Upper lobe of left lung (tissue), 6 donors: ENCODE results near the gene ITK. TPM values are rescaled to one million over a fixed set of nuclear protein-coding genes. Genes with fewer than 3 reads are reported as not detected.

Source experiments
- ATAC-seq, 2 donors: fragments of 200-7000 bp; cut with Tn5 transposase; one replicate each; pipeline ENCODE4 v1.9.1; 2022; ENCODE audit warnings: mild to moderate bottlenecking in 2 of 2, moderate library complexity in 2 of 2; ENCODE audit not compliant: low FRiP score in 2 of 2
- DNase-seq, 2 donors: peaks; one replicate each; pipeline ENCODE4 v3.0.0-alpha.2; 2019 to 2020
- H3K27ac ChIP-seq, 4 donors: fragments of 200-600 bp; sonication (generic); one replicate each; pipeline ENCODE4 v1.5.1; 2016 to 2019
- H3K27me3 ChIP-seq, 4 donors: fragments of 200-600 bp; sonication (generic); one replicate each; pipeline ENCODE4 v1.5.1; 2017 to 2019
- H3K36me3 ChIP-seq, 4 donors: fragments of 200-600 bp; sonication (generic); one replicate each; pipeline ENCODE4 v1.5.1; 2016 to 2019
- H3K4me1 ChIP-seq, 4 donors: fragments of 200-600 bp; sonication (generic); one replicate each; pipeline ENCODE4 v1.5.1; 2018 to 2019
- H3K4me3 ChIP-seq, 4 donors: fragments of 200-600 bp; sonication (generic); one replicate each; pipeline ENCODE4 v1.5.1; 2017 to 2019; ENCODE audit warnings: mild to moderate bottlenecking in 2 of 4, moderate library complexity in 1 of 4
- H3K9me3 ChIP-seq, 4 donors: fragments of 200-600 bp; sonication (generic); one replicate each; pipeline ENCODE4 v1.5.1; 2018 to 2019
- EP300 ChIP-seq, 4 donors: sonication (generic); formaldehyde crosslinking; IDR thresholded peaks; one replicate each; pipeline ENCODE4 v1.5.1; 2017; ENCODE audit warnings: antibody characterized with exemption in 4 of 4, control low read depth in 2 of 4
- POLR2A ChIP-seq, 4 donors: fragments of 450-650 bp; IDR thresholded peaks; one replicate each; pipeline ENCODE4 v1.5.1; 2016 to 2017; ENCODE audit warnings: antibody characterized with exemption in 4 of 4, mild to moderate bottlenecking in 2 of 4
- POLR2AphosphoS5 ChIP-seq, 2 donors: sonication (generic); formaldehyde crosslinking; IDR thresholded peaks; one replicate each; pipeline ENCODE4 v1.5.1; 2017; ENCODE audit warnings: antibody characterized with exemption in 2 of 2
- WGBS, 2 donors: methylation state at CpG; one replicate each; pipeline ENCODE4 v1.1.5; 2017 to 2018; 5-methylcytosine and 5-hydroxymethylcytosine counted together
- total RNA-seq, 6 donors: library from RNA; depleted of rRNA in 4 of 6; stranded (reverse); fragments of >200 nt in 4 of 6; gene quantifications; one replicate each; pipeline versions ENCODE4 v1.1.0 to v1.2.1, GENCODE V29; 2016 to 2021
- TF ChIP-seq, protein P1 (sequence below), 6 experiments: fragments of 450-650 bp in 4 of 6; fragments of 200-600 bp in 2 of 6; sonication (generic) in 2 of 6; IDR thresholded peaks; one replicate each; pipeline ENCODE4 v1.5.1; 2016 to 2019; ENCODE audit warnings: antibody characterized with exemption in 6 of 6
- donor health status: DM: no; HTN: no; CAD: no; lungs with moderate emphysema.
- donor health status: DM: no; HTN: yes; CAD: no; lungs with severe emphysema.

ITK gene
- total RNA-seq, 6 donors from 2014 or later: 5.0 to 15.2 (median 7.0) TPM

DNA sequence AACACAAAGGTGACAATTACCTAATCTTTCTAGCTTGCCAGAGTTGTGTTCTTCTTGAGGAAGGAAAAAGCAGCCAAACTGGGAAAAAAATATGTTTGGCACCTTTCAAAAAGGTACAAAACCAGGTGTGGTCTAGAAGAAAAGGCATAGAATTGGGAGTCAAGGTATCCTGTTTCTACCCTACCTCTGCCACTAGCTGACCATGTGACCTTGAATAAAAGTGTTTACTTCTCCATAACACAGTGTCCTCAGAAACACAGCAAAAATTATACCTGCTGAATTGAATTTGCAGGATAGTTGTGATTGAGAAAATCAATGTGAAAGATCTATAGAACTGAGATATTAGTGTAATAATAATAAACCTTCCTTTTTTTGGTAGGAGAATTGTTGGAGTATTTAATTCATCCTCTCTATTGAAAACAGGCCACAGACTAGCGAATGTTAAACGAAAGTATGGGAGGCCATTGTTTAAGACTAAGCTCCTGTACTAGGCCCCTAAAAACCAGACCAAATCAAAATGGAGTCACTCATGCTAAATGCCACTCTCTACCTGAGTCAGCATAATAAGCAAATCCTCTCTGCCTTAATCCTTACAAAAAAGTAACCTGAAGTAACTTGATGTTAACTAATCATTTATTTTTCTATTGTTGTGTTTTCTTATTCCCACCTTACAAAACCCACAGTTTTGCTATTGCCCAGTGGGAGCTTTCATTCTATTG, 97.8 kb downstream of the ITK start:
- no peak overlapping the region for H3K27ac ChIP-seq
- no peaks in the 10 kb centered on the region for H3K27me3 ChIP-seq
- ATAC-seq (no peak), DNase-seq (no peak)
- 84 to 97% methylated on average over 2 of the region's 2 CpGs for WGBS, 2 donors
- H3K4me3 ChIP-seq: no peak overlapping the region
- H3K9me3 ChIP-seq: no peaks in the 10 kb centered on the region
- H3K36me3 ChIP-seq: no peaks in the 10 kb centered on the region
- TF ChIP-seq POLR2A (IDR thresholded peaks at IDR 0.05) (no peak), POLR2AphosphoS5 (IDR thresholded peaks at IDR 0.05) (no peak), EP300 (IDR thresholded peaks at IDR 0.05) (no peak)
- TF ChIP-seq, protein P1, sequence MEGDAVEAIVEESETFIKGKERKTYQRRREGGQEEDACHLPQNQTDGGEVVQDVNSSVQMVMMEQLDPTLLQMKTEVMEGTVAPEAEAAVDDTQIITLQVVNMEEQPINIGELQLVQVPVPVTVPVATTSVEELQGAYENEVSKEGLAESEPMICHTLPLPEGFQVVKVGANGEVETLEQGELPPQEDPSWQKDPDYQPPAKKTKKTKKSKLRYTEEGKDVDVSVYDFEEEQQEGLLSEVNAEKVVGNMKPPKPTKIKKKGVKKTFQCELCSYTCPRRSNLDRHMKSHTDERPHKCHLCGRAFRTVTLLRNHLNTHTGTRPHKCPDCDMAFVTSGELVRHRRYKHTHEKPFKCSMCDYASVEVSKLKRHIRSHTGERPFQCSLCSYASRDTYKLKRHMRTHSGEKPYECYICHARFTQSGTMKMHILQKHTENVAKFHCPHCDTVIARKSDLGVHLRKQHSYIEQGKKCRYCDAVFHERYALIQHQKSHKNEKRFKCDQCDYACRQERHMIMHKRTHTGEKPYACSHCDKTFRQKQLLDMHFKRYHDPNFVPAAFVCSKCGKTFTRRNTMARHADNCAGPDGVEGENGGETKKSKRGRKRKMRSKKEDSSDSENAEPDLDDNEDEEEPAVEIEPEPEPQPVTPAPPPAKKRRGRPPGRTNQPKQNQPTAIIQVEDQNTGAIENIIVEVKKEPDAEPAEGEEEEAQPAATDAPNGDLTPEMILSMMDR (IDR thresholded peaks at IDR 0.05): no peak
- peaks cover 0 to 15% (median 6%) of the 10 kb centered on the region in 4 donors for H3K4me1 ChIP-seq

GRCh38 chr5:157279605-157280239, 99.1 kb downstream of the ITK start:
- WGBS, 2 donors: 51 to 53% methylated on average over 7 of the region's 7 CpGs
- TF ChIP-seq POLR2A (IDR thresholded peaks at IDR 0.05): no peak
- no peak for TF ChIP-seq EP300 (IDR thresholded peaks at IDR 0.05)
- TF ChIP-seq, protein P1 (IDR thresholded peaks at IDR 0.05): no peak
- no peak for TF ChIP-seq POLR2AphosphoS5 (IDR thresholded peaks at IDR 0.05)
- no peaks in the 10 kb centered on the region for H3K27me3 ChIP-seq
- no peak overlapping the region for H3K4me3 ChIP-seq
- ATAC-seq: no peak
- no peak for DNase-seq
- no peak overlapping the region for H3K27ac ChIP-seq
- no peaks in the 10 kb centered on the region for H3K9me3 ChIP-seq
- H3K4me1 ChIP-seq: peaks cover 0 to 15% (median 6%) of the 10 kb centered on the region in 4 donors
- H3K36me3 ChIP-seq: no peaks in the 10 kb centered on the region

DNA sequence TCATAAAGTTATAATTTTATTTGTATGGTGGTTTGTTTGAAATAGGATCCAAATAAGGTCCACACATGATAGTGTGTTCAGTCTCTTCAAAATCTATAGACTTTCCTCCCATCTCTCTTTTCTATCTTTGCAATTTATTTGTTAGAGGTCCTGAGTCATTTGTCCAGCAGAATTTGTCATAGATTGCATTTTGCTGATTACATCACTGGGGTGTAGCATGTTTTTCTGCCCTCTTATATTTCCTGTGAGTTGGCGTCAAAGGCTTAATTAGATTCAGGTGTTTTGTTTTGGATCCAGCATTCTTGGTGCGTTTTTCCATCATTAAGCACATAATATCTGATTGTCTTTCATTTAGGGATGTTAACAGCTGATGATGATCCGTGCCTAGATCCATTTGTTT, 100.3 kb downstream of the ITK start:
- TF ChIP-seq POLR2AphosphoS5 (IDR thresholded peaks at IDR 0.05) (no peak), EP300 (IDR thresholded peaks at IDR 0.05) (no peak), POLR2A (IDR thresholded peaks at IDR 0.05) (no peak)
- TF ChIP-seq, protein P1 (IDR thresholded peaks at IDR 0.05): no peak
- H3K27ac ChIP-seq: peak overlapping the region in 1 of 4 donors; percentile 33
- DNase-seq (no peak), ATAC-seq (no peak)
- H3K9me3 ChIP-seq: no peaks in the 10 kb centered on the region
- no peak overlapping the region for H3K4me3 ChIP-seq
- peaks cover 0 to 15% (median 6%) of the 10 kb centered on the region in 4 donors for H3K4me1 ChIP-seq
- 77 to 78% methylated on average over 3 of the region's 3 CpGs for WGBS, 2 donors
- no peaks in the 10 kb centered on the region for H3K27me3 ChIP-seq
- H3K36me3 ChIP-seq: no peaks in the 10 kb centered on the region

DNA sequence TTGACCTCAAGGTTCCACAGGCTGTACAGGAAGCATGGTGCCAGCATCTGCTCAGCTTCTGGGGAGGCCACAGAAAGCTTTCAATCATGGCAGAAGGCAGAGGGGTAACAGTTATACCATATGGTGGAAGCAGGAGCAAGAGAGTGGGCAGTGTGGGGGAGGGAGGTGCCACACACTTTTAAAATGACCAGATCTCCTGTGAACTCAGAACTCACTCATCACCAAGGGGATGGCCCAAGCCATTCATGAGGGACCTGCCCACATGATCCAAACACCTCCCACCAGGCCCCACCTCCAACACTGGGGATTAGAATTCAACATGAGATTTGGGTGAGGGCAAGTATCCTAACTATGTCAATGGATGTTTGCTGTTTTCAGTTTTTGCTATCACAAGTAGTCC, 101.5 kb downstream of the ITK start:
- no peak for DNase-seq
- TF ChIP-seq, protein P1 (IDR thresholded peaks at IDR 0.05): no peak
- TF ChIP-seq POLR2AphosphoS5 (IDR thresholded peaks at IDR 0.05) (no peak), EP300 (IDR thresholded peaks at IDR 0.05) (no peak), POLR2A (IDR thresholded peaks at IDR 0.05) (no peak)
- Histone ChIP-seq H3K36me3 (peaks cover 0 to 7% (median 0%) of the 10 kb centered on the region in 4 donors), H3K27ac (no peak overlapping the region), H3K4me1 (peaks cover 0 to 15% (median 6%) of the 10 kb centered on the region in 4 donors), H3K27me3 (no peaks in the 10 kb centered on the region), H3K9me3 (no peaks in the 10 kb centered on the region), H3K4me3 (no peak overlapping the region)
- no peak for ATAC-seq
